K562 (cell line): Measurements from ENCODE around the gene MRPL4. TPM values are rescaled to one million over a fixed set of nuclear protein-coding genes. Genes with fewer than 3 reads are reported as not detected.

ENCODE experiments used
- ATAC-seq: fragments of 200-7000 bp; cut with Tn5 transposase; 3 replicates; pipeline ENCODE4 v1.9.1; 2020; ENCODE audit warnings: moderate library complexity
- BruUV-seq: library from RNA; stranded (reverse); fragments of 400-500 nt; replicated peaks from 2 replicates; lab custom pipeline; 2021; lab: Mats Ljungman, UMichigan
- CTCF ChIA-PET: fragments of 300-600 bp; formaldehyde crosslinking; extraction: SDS; loops from one replicate; lab custom pipeline; 2021; ENCODE audit warnings: low intra/inter-chr PET ratio; lab: Yijun Ruan, JAX
- POLR2A ChIA-PET: fragments of 300-600, 350-650 bp; sonication (Branson Sonifier 250); formaldehyde crosslinking; extraction: SDS; loops from one replicate; lab custom pipeline; 2021; ENCODE audit warnings: antibody characterized with exemption, inconsistent platforms; lab: Yijun Ruan, JAX
- DNase-seq, 4 experiments: peaks; one replicate each; pipeline versions ENCODE4 v3.0.0 to v3.0.0-alpha.2; 2011 to 2018; ENCODE audit warnings: low spot score in 3 of 4, mixed read lengths in 3 of 4; ENCODE audit errors: extremely low read depth in 1 of 4
- FAIRE-seq: peaks from 2 replicates; lab custom pipeline; 2011; peaks lifted over from hg19 to GRCh38; lab: Jason Lieb, UNC
- H2AFZ ChIP-seq: 2 replicates; pipeline ENCODE4 v1.6.0; 2011; ENCODE audit warnings: low read depth, low read length, control low read depth, inconsistent platforms
- H3K27ac ChIP-seq: fragments of 200-600 bp; 3 replicates; pipeline ENCODE4 v1.8.0; 2011; ENCODE audit warnings: low read depth, mild to moderate bottlenecking, control low read depth, inconsistent platforms, low read length, moderate library complexity, mixed read lengths; ENCODE audit errors: extremely low read depth
- H3K27me3 ChIP-seq, 2 experiments: fragments of 300-600 bp in 1 of 2; 2 replicates in 1 of 2; 3 replicates in 1 of 2; pipeline versions ENCODE4 v1.6.0 to v1.8.0; 2011; ENCODE audit warnings: inconsistent platforms in 2 of 2, low read length in 2 of 2, mild to moderate bottlenecking in 1 of 2, mixed read lengths in 1 of 2, moderate library complexity in 1 of 2; ENCODE audit not compliant: control insufficient read depth in 2 of 2, insufficient read depth in 2 of 2
- H3K36me3 ChIP-seq: fragments of 300-600 bp; 3 replicates; pipeline ENCODE4 v1.8.0; 2011; ENCODE audit warnings: mild to moderate bottlenecking, low read length, inconsistent platforms; ENCODE audit not compliant: control insufficient read depth, insufficient read depth
- H3K4me1 ChIP-seq, 2 experiments: fragments of 200-600 bp in 1 of 2; replicated peaks in 1 of 2; 2 replicates in 1 of 2; 3 replicates in 1 of 2; pipeline versions ENCODE4 v1.5.1 to v1.8.0; 2011; ENCODE audit warnings: inconsistent platforms in 2 of 2, low read length in 2 of 2, mild to moderate bottlenecking in 1 of 2, mixed read lengths in 1 of 2, moderate library complexity in 1 of 2; ENCODE audit not compliant: control insufficient read depth in 2 of 2, insufficient read depth in 2 of 2
- H3K4me2 ChIP-seq: 2 replicates; pipeline ENCODE4 v1.6.1; 2011; ENCODE audit warnings: low read length, control low read depth, inconsistent platforms, mixed read lengths; ENCODE audit not compliant: insufficient read depth
- H3K4me3 ChIP-seq: fragments of 200-600 bp; sonication (generic), shearing (Covaris generic); 2 replicates; pipeline ENCODE4 v1.5.1; 2016; ENCODE audit warnings: control low read depth, inconsistent platforms
- H3K79me2 ChIP-seq: fragments of 200-600 bp; 3 replicates; pipeline ENCODE4 v1.8.0; 2011; ENCODE audit warnings: low read length, inconsistent platforms; ENCODE audit not compliant: control insufficient read depth, insufficient read depth
- H3K9ac ChIP-seq, 2 experiments: 2 replicates each; pipeline versions ENCODE4 v1.6.0 to v1.6.1; 2011; ENCODE audit warnings: low read depth in 2 of 2, low read length in 2 of 2, control low read depth in 1 of 2, inconsistent platforms in 1 of 2, mild to moderate bottlenecking in 1 of 2, mixed read lengths in 1 of 2; ENCODE audit not compliant: insufficient read depth in 1 of 2
- H3K9me1 ChIP-seq: one replicate; pipeline ENCODE4 v1.6.0; 2011; ENCODE audit warnings: inconsistent platforms, mild to moderate bottlenecking, low read length, moderate library complexity; ENCODE audit not compliant: control insufficient read depth, insufficient read depth
- H3K9me3 ChIP-seq: replicated peaks from 2 replicates; pipeline ENCODE4 v1.5.1; 2011; ENCODE audit warnings: low read depth, low read length, inconsistent platforms; ENCODE audit not compliant: control insufficient read depth, insufficient read depth
- H4K20me1 ChIP-seq: replicated peaks from 2 replicates; pipeline ENCODE4 v1.6.1; 2011; ENCODE audit warnings: low read length, inconsistent platforms, mixed read lengths; ENCODE audit not compliant: control insufficient read depth, insufficient read depth
- ARNT ChIP-seq, 2 experiments: fragments of 450-650 bp; IDR thresholded peaks; 2 replicates each; pipeline ENCODE4 v1.6.1; 2016; ENCODE audit warnings: mild to moderate bottlenecking in 1 of 2
- BRCA1 ChIP-seq, 2 experiments: fragments of 450-650 bp in 1 of 2; sonication (generic) in 1 of 2; formaldehyde crosslinking in 1 of 2; IDR thresholded peaks; 2 replicates each; pipeline versions ENCODE4 v1.5.0 to v1.6.1; 2017 to 2020; ENCODE audit warnings: mild to moderate bottlenecking in 1 of 2, missing genetic modification reagents in 1 of 2
- DDX20 ChIP-seq: fragments of 450-650 bp; IDR thresholded peaks from 2 replicates; pipeline ENCODE4 v1.6.1; 2016; ENCODE audit warnings: missing genetic modification characterization, low read depth, mild to moderate bottlenecking, missing compliant biosample characterization, moderate library complexity
- ELF1 ChIP-seq: fragments of 200-800 bp; sonication (Bioruptor generic); IDR thresholded peaks from 2 replicates; pipeline ENCODE4 v1.6.1; 2016; ENCODE audit warnings: missing genetic modification characterization, missing compliant biosample characterization
- IFI16 ChIP-seq: fragments of 250-450 bp; sonication (Bioruptor Pico); IDR thresholded peaks from 2 replicates; pipeline ENCODE4 v2.1.2; 2022; ENCODE audit warnings: mild to moderate bottlenecking, inconsistent platforms
- SMARCC2 ChIP-seq: fragments of 450-650 bp; IDR thresholded peaks from 2 replicates; pipeline ENCODE4 v1.6.1; 2017; ENCODE audit warnings: antibody characterized with exemption, moderate library complexity, mild to moderate bottlenecking, low read depth
- XRCC3 ChIP-seq: fragments of 450-650 bp; IDR thresholded peaks from 2 replicates; pipeline ENCODE4 v1.6.1; 2017; ENCODE audit warnings: mild to moderate bottlenecking, moderate library complexity
- ZBTB2 ChIP-seq: fragments of 450-650 bp; IDR thresholded peaks from 2 replicates; pipeline ENCODE4 v1.6.1; 2016; ENCODE audit warnings: antibody characterized with exemption
- ZNF444 ChIP-seq: fragments of 250-450 bp; sonication (Bioruptor Pico); IDR thresholded peaks from 2 replicates; pipeline ENCODE4 v1.4.0; 2020; ENCODE audit warnings: mild to moderate bottlenecking, moderate library complexity
- WGBS: fragments of 100-300 bp; shearing (Covaris generic); methylation state at CpG from one replicate; pipeline ENCODE4 v1.1.6; 2016; ENCODE audit warnings: low coverage, mixed read lengths; ENCODE audit not compliant: insufficient coverage; ENCODE audit errors: missing lambda C conversion rate; 5-methylcytosine and 5-hydroxymethylcytosine counted together
- in situ Hi-C: fragments of 300-500 bp; cut with MboI; formaldehyde crosslinking; loops from 4 replicates; pipeline ENCODE4 v1.15.0; 2018; ENCODE audit warnings: inconsistent platforms, mixed read lengths
- intact Hi-C: fragments of 100-400 bp; cut with micrococcal nuclease; formaldehyde crosslinking; loops from 2 replicates; pipeline ENCODE4 v1.14.2; 2022
- polyA plus RNA-seq, 8 experiments: library from polyadenylated mRNA; depleted of rRNA in 4 of 8; stranded (reverse) in 5 of 8; unstranded in 3 of 8; fragments of >200 nt; fragmentation: Nextera tagmentation in 2 of 8; fragmentation: Illumina TruSeq in 1 of 8; extraction: Ambion mirVana in 2 of 8; extraction: Trizol in 1 of 8; gene quantifications; 2 replicates each; pipeline versions ENCODE4 v1.2.1 to v1.2.3, GENCODE V29; 2011 to 2014; ENCODE audit warnings: inconsistent platforms in 1 of 8, missing spikeins in 1 of 8
- total RNA-seq, 7 experiments: library from RNA; depleted of rRNA in 6 of 7; stranded (reverse); fragments of >200 nt in 6 of 7; fragmentation: Illumina TruSeq in 2 of 7; extraction: Trizol in 2 of 7; gene quantifications; 2 replicates each; pipeline versions ENCODE4 v1.2.1 to v1.2.3, GENCODE V29; 2011 to 2021; ENCODE audit warnings: low replicate concordance in 1 of 7
- TF ChIP-seq, protein P1 (sequence below), 2 experiments: IDR thresholded peaks in 1 of 2; conservative IDR thresholded peaks in 1 of 2; 2 replicates each; pipeline ENCODE4 v1.6.1; 2016; ENCODE audit warnings: low read depth in 2 of 2, mild to moderate bottlenecking in 1 of 2, missing compliant biosample characterization in 1 of 2, missing genetic modification characterization in 1 of 2, moderate library complexity in 1 of 2
- TF ChIP-seq, protein P2 (sequence below): fragments of 450-650 bp; IDR thresholded peaks from 2 replicates; pipeline ENCODE4 v1.6.1; 2017; ENCODE audit warnings: antibody characterized with exemption
- TF ChIP-seq, protein P3 (sequence below): fragments of 450-650 bp; IDR thresholded peaks from 2 replicates; pipeline ENCODE4 v1.6.1; 2016; ENCODE audit warnings: borderline replicate concordance

Gene MRPL4
- total and polyA plus RNA-seq, 9 of the 15 experiments (the other 6 are each of a cell fraction or from before 2014, with no cell fraction given): 1.4 to 239 (median 64.9) TPM

DNA sequence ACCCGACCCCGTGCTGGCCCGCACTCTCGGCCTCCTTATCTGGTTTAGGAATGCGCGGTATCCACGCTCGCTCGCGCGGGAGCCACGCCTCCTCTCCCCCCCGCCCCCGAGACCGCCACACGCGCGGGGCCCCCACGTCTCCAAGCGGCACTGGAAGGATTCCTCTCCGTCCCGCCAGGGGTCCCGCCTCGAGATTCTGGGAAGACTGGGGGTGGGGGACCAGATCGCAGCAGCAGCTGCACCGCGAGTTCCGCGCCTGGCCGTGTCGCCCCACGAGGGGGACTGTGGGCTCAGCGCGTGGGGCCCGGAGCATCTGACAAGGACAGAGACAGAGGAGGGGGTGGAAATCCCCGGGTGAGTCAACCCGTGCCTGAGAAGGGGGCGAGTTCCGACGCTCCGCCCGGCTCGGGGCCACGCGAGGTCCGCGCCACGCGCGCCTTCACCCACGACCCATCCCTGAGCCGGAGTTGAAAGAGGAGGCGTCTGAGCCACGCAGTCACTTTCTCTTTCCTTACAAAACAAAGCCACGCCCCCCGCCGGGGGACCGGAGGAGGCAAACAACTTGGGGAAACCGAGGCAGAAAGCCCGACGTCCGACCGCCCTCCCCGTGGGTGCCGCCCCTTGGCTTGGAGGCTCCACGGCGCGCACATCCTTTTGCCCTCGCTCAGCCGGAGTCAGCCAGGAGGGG, 21.7 kb upstream of the MRPL4 start:
- Histone ChIP-seq H3K27ac (peak overlapping the region; percentile 83; the same call in 2 of the 3 replicates), H3K79me2 (peaks cover 17% of the 10 kb centered on the region), H3K9ac (peak overlapping the region; percentile 77 to 98), H3K9me3 (no peaks in the 10 kb centered on the region), H3K36me3 (no peaks in the 10 kb centered on the region), H3K27me3 (no peaks in the 10 kb centered on the region), H3K9me1 (no peaks in the 10 kb centered on the region), H3K4me2 (peak overlapping the region; percentile 81), H4K20me1 (0 out of 2 replicates have a peak, but pooled peaks cover 4% of the 10 kb centered on the region), H3K4me3 (peak overlapping the region; percentile 91), H3K4me1 (peaks cover 20 to 32% of the 10 kb centered on the region in 2 experiments; a peak in 4 of 5 replicates), H2AFZ (peak overlapping the region; percentile 93)
- POLR2A ChIA-PET: interaction anchor here (0.6 kb wide), 1 partner anchor 14 kb away, joined by 5 read pairs; no protein-coding TSS in a partner anchor
- intact Hi-C loops (no loop called here), in situ Hi-C loops (no loop called here)
- ATAC-seq (no peak), FAIRE-seq (no peak), DNase-seq (peak in 2 of 4 experiments; percentile 71 to 72)
- TSS peak; percentile 51 for BruUV-seq
- CTCF ChIA-PET: interaction anchor here (1.1 kb wide), 1 partner anchor 159 kb away, joined by 3 read pairs; no protein-coding TSS in a partner anchor
- WGBS: 4% methylated on average over 48 of the region's 70 CpGs
- no peak for TF ChIP-seq ARNT (IDR thresholded peaks at IDR 0.05)
- no peak for TF ChIP-seq SMARCC2
- no peak for TF ChIP-seq BRCA1 (IDR thresholded peaks at IDR 0.05)
- no peak for TF ChIP-seq BRCA1 (CRISPR knock-in tag; IDR thresholded peaks at IDR 0.05)
- TF ChIP-seq IFI16 (CRISPR knock-in tag): no peak
- no peak for TF ChIP-seq DDX20 (tag)
- TF ChIP-seq ZNF444 (CRISPR knock-in tag): no peak
- TF ChIP-seq ELF1: no peak
- TF ChIP-seq ZBTB2: peak; percentile 87
- TF ChIP-seq, protein P1, sequence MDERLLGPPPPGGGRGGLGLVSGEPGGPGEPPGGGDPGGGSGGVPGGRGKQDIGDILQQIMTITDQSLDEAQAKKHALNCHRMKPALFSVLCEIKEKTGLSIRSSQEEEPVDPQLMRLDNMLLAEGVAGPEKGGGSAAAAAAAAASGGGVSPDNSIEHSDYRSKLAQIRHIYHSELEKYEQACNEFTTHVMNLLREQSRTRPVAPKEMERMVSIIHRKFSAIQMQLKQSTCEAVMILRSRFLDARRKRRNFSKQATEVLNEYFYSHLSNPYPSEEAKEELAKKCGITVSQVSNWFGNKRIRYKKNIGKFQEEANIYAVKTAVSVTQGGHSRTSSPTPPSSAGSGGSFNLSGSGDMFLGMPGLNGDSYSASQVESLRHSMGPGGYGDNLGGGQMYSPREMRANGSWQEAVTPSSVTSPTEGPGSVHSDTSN (CRISPR knock-in tag; IDR thresholded peaks at IDR 0.05; ENCODE audit: low read depth): no peak
- TF ChIP-seq, protein P1 (tag; conservative IDR thresholded peaks at IDR 0.05; ENCODE audit: low read depth): no peak
- TF ChIP-seq, protein P2, sequence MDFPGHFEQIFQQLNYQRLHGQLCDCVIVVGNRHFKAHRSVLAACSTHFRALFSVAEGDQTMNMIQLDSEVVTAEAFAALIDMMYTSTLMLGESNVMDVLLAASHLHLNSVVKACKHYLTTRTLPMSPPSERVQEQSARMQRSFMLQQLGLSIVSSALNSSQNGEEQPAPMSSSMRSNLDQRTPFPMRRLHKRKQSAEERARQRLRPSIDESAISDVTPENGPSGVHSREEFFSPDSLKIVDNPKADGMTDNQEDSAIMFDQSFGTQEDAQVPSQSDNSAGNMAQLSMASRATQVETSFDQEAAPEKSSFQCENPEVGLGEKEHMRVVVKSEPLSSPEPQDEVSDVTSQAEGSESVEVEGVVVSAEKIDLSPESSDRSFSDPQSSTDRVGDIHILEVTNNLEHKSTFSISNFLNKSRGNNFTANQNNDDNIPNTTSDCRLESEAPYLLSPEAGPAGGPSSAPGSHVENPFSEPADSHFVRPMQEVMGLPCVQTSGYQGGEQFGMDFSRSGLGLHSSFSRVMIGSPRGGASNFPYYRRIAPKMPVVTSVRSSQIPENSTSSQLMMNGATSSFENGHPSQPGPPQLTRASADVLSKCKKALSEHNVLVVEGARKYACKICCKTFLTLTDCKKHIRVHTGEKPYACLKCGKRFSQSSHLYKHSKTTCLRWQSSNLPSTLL: no peak
- no peak for TF ChIP-seq XRCC3
- TF ChIP-seq, protein P3, sequence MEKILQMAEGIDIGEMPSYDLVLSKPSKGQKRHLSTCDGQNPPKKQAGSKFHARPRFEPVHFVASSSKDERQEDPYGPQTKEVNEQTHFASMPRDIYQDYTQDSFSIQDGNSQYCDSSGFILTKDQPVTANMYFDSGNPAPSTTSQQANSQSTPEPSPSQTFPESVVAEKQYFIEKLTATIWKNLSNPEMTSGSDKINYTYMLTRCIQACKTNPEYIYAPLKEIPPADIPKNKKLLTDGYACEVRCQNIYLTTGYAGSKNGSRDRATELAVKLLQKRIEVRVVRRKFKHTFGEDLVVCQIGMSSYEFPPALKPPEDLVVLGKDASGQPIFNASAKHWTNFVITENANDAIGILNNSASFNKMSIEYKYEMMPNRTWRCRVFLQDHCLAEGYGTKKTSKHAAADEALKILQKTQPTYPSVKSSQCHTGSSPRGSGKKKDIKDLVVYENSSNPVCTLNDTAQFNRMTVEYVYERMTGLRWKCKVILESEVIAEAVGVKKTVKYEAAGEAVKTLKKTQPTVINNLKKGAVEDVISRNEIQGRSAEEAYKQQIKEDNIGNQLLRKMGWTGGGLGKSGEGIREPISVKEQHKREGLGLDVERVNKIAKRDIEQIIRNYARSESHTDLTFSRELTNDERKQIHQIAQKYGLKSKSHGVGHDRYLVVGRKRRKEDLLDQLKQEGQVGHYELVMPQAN: no peak; the same call in 1 of the 2 replicates
